Spleen (tissue), 11 donors: Measurements from ENCODE around the gene GJC1. TPM values are rescaled to one million over a fixed set of nuclear protein-coding genes. Genes with fewer than 3 reads are reported as not detected.

Experiments used
- DNase-seq: peaks from one replicate; pipeline ENCODE4 v3.0.0-alpha.2; 2020
- H3K27ac ChIP-seq, 8 donors: fragments of 200-600 bp; sonication (generic) in 7 of 8; 1 replicate in 4 of 8; 2 replicates in 4 of 8; pipeline versions ENCODE4 v1.5.0 to v1.8.0; 2016 to 2021; ENCODE audit warnings: inconsistent platforms in 4 of 8, mild to moderate bottlenecking in 4 of 8, moderate library complexity in 1 of 8
- H3K27me3 ChIP-seq, 7 donors: fragments of 200-600 bp; sonication (generic) in 6 of 7; replicated peaks in 1 of 7; 1 replicate in 4 of 7; 2 replicates in 3 of 7; pipeline versions ENCODE4 v1.5.0 to v1.8.0; 2016 to 2021; ENCODE audit warnings: inconsistent platforms in 3 of 7, mild to moderate bottlenecking in 1 of 7
- H3K36me3 ChIP-seq, 6 donors: fragments of 200-600 bp; sonication (generic) in 5 of 6; 1 replicate in 4 of 6; 2 replicates in 2 of 6; pipeline versions ENCODE4 v1.5.0 to v1.8.0; 2016 to 2021; ENCODE audit warnings: inconsistent platforms in 2 of 6
- H3K4me1 ChIP-seq, 6 donors: fragments of 200-600 bp; sonication (generic) in 5 of 6; 1 replicate in 3 of 6; 2 replicates in 3 of 6; pipeline versions ENCODE4 v1.5.0 to v1.8.0; 2016 to 2021; ENCODE audit warnings: inconsistent platforms in 3 of 6
- H3K4me3 ChIP-seq, 8 donors: fragments of 200-600 bp; sonication (generic) in 7 of 8; 1 replicate in 4 of 8; 2 replicates in 4 of 8; pipeline versions ENCODE4 v1.5.0 to v1.8.0; 2016 to 2021; ENCODE audit warnings: inconsistent platforms in 4 of 8, mild to moderate bottlenecking in 4 of 8, moderate library complexity in 2 of 8
- H3K9me3 ChIP-seq, 8 donors: fragments of 200-600 bp; sonication (generic) in 7 of 8; 1 replicate in 4 of 8; 2 replicates in 4 of 8; pipeline versions ENCODE4 v1.5.0 to v1.8.0; 2016 to 2021; ENCODE audit warnings: inconsistent platforms in 4 of 8
- POLR2A ChIP-seq, 3 donors: fragments of 450-650 bp; IDR thresholded peaks; one replicate each; pipeline ENCODE4 v1.5.1; 2017; ENCODE audit warnings: antibody characterized with exemption in 3 of 3, mild to moderate bottlenecking in 1 of 3
- POLR2AphosphoS5 ChIP-seq, 3 donors: sonication (generic); formaldehyde crosslinking; IDR thresholded peaks; one replicate each; pipeline ENCODE4 v1.5.1; 2017; ENCODE audit warnings: antibody characterized with exemption in 3 of 3
- WGBS, 5 donors: extraction: QIAGEN DNeasy Blood & Tissue Kit in 3 of 5; methylation state at CpG; one replicate each; pipeline versions ENCODE4 v1.1.5 to v1.1.7; 2013 to 2018; 5-methylcytosine and 5-hydroxymethylcytosine counted together
- intact Hi-C: fragments of 100-400 bp; cut with DNase I; formaldehyde crosslinking; loops from one replicate; pipeline ENCODE4 v1.15.0; 2023; ENCODE audit warnings: low total_unique reads
- polyA plus RNA-seq, 3 donors: library from polyadenylated mRNA; stranded (reverse); fragments of 200-250 nt; gene quantifications; one replicate each; pipeline ENCODE4 v1.2.1, GENCODE V29; 2013
- total RNA-seq, 7 donors: library from RNA; depleted of rRNA in 3 of 7; stranded (reverse); fragments of >200 nt in 3 of 7; fragmentation: NEBNext Ultra II Directional in 4 of 7; extraction: Animal tissue kit (Norgen Biotek cat#: 25700) in 4 of 7; gene quantifications; one replicate each; pipeline versions ENCODE4 v1.1.0 to v1.2.1, GENCODE V29; 2016 to 2021
- TF ChIP-seq, protein P1 (sequence below), 11 experiments: fragments of 200-600 bp in 7 of 11; fragments of 450-650 bp in 4 of 11; sonication (generic) in 4 of 11; IDR thresholded peaks in 8 of 11; conservative IDR thresholded peaks in 3 of 11; 1 replicate in 7 of 11; 2 replicates in 4 of 11; pipeline versions ENCODE4 v1.4.0 to v1.8.0; 2016 to 2021; ENCODE audit warnings: antibody characterized with exemption in 11 of 11, inconsistent platforms in 4 of 11, mild to moderate bottlenecking in 1 of 11
- donor health status: healthy with polysubstance abuse.
- donor health status: DM: no; HTN: no; CAD: no; lungs with moderate emphysema.
- donor health status: DM: no; HTN: no; CAD: no.
- donor health status: Bipolar disorder and iron deficiency.
- donor health status: healthy.
- donor health status: DM: no; HTN: no; CAD: no.
- donor health status: DM: yes; HTN: yes; CAD: no.

Gene GJC1
- total and polyA plus RNA-seq, 10 donors, result 0.41 to 1.8 (median 0.83) TPM

DNA sequence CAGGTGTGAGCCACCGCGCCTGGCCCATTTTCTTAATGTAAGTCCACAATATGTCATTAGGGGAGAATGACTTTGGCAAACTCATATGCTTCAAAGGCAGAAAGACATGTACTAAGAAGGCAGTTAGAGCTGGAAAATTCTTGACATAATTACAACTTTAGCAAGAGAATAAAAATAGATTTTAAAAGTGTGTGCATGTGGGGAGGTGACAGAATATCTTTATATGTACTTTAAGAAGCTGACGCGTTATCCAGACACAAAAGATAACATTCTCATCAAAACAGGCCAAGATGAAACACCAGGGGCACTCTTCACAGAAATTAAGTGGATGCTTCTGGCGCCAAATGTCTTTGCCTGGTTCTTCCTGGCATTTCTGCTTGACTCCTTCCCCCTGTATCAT, 28.2 kb downstream of the GJC1 start:
- no peak for DNase-seq

GRCh38 chr17:44798356-44798755, 31.7 kb downstream of the GJC1 start:
- no peak for DNase-seq
- intact Hi-C loops, result no loop called here
- Histone ChIP-seq H3K27ac (no peak overlapping the region), H3K4me1 (peaks cover 0 to 11% (median 4%) of the 10 kb centered on the region in 6 donors), H3K27me3 (no peaks in the 10 kb centered on the region), H3K4me3 (no peak overlapping the region), H3K9me3 (no peaks in the 10 kb centered on the region), H3K36me3 (no peaks in the 10 kb centered on the region)
- TF ChIP-seq, protein P1, sequence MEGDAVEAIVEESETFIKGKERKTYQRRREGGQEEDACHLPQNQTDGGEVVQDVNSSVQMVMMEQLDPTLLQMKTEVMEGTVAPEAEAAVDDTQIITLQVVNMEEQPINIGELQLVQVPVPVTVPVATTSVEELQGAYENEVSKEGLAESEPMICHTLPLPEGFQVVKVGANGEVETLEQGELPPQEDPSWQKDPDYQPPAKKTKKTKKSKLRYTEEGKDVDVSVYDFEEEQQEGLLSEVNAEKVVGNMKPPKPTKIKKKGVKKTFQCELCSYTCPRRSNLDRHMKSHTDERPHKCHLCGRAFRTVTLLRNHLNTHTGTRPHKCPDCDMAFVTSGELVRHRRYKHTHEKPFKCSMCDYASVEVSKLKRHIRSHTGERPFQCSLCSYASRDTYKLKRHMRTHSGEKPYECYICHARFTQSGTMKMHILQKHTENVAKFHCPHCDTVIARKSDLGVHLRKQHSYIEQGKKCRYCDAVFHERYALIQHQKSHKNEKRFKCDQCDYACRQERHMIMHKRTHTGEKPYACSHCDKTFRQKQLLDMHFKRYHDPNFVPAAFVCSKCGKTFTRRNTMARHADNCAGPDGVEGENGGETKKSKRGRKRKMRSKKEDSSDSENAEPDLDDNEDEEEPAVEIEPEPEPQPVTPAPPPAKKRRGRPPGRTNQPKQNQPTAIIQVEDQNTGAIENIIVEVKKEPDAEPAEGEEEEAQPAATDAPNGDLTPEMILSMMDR (IDR thresholded peaks at IDR 0.05 in 8 of 11, conservative IDR thresholded peaks at IDR 0.05 in 3 of 11), result no peak
- 61 to 73% (median 67%) methylated on average over 2 of the region's 2 CpGs for WGBS, 5 donors

More for the DNA sequence above, 28.2 kb downstream of the GJC1 start:
- WGBS, 5 donors, result 81 to 97% (median 90%) methylated on average over 5 of the region's 5 CpGs
- Histone ChIP-seq H3K27me3 (no peaks in the 10 kb centered on the region), H3K4me1 (no peaks in the 10 kb centered on the region), H3K4me3 (no peak overlapping the region), H3K27ac (no peak overlapping the region), H3K9me3 (no peaks in the 10 kb centered on the region), H3K36me3 (no peaks in the 10 kb centered on the region)
- intact Hi-C loops, result no loop called here
- TF ChIP-seq POLR2A (IDR thresholded peaks at IDR 0.05) (no peak), POLR2AphosphoS5 (IDR thresholded peaks at IDR 0.05) (no peak)
- TF ChIP-seq, protein P1 (IDR thresholded peaks at IDR 0.05 in 8 of 11, conservative IDR thresholded peaks at IDR 0.05 in 3 of 11), result no peak

- intact Hi-C loops, result no loop called here
- no peak for DNase-seq
- Histone ChIP-seq H3K4me1 (peaks cover 0 to 11% (median 4%) of the 10 kb centered on the region in 6 donors), H3K36me3 (no peaks in the 10 kb centered on the region), H3K27me3 (no peaks in the 10 kb centered on the region), H3K9me3 (no peaks in the 10 kb centered on the region), H3K4me3 (no peak overlapping the region), H3K27ac (no peak overlapping the region)
- TF ChIP-seq POLR2AphosphoS5 (IDR thresholded peaks at IDR 0.05), result no peak
- no peak for TF ChIP-seq POLR2A (IDR thresholded peaks at IDR 0.05)
- TF ChIP-seq, protein P1 (IDR thresholded peaks at IDR 0.05 in 8 of 11, conservative IDR thresholded peaks at IDR 0.05 in 3 of 11), result no peak
- WGBS, 5 donors, result 89 to 93% (median 90%) methylated on average over 9 to 11 of the region's 11 CpGs
These were observed 32.3 kb downstream of the GJC1 start for GRCh38 chr17:44797802-44798201.

- Histone ChIP-seq H3K27ac (no peak overlapping the region), H3K4me1 (peaks cover 0 to 11% (median 4%) of the 10 kb centered on the region in 6 donors), H3K36me3 (no peaks in the 10 kb centered on the region), H3K9me3 (no peaks in the 10 kb centered on the region), H3K27me3 (no peaks in the 10 kb centered on the region), H3K4me3 (no peak overlapping the region)
- DNase-seq, result no peak
- intact Hi-C loops, result no loop called here
- TF ChIP-seq POLR2A (IDR thresholded peaks at IDR 0.05) (no peak), POLR2AphosphoS5 (IDR thresholded peaks at IDR 0.05) (no peak)
- TF ChIP-seq, protein P1 (IDR thresholded peaks at IDR 0.05 in 8 of 11, conservative IDR thresholded peaks at IDR 0.05 in 3 of 11), result no peak
- WGBS, 5 donors, result 92 to 95% (median 92%) methylated on average over 9 of the region's 9 CpGs
These were observed 33.4 kb downstream of the GJC1 start for GRCh38 chr17:44796731-44797130.
